Measurements from ENCODE around the gene ZDHHC13. TPM values are rescaled to one million over a fixed set of nuclear protein-coding genes. Genes with fewer than 3 reads are reported as not detected.

The ZDHHC13 gene
- total RNA-seq, 1 experiment from 2014 or later, result 20.9 TPM

DNA sequence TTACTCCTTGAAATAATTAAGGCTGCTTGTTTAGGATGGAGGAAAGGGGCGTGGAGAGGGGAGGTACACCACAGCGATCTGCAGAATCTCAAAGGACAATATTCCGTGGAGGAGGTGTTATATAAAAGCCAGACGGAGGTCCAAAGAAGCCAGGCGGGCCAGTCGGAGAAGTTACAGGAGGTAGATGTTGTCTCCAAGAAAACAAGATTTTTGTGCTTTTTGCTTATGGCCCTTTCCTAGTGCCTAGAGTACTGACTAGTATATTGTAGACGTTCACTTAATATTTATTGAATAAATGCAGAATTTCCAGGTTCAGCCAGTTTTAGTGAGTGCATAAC is 761 bp downstream of the ZDHHC13 start (continued):
- TF ChIP-seq, protein P1, sequence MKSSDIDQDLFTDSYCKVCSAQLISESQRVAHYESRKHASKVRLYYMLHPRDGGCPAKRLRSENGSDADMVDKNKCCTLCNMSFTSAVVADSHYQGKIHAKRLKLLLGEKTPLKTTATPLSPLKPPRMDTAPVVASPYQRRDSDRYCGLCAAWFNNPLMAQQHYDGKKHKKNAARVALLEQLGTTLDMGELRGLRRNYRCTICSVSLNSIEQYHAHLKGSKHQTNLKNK (CRISPR knock-in tag; IDR thresholded peaks at IDR 0.05), result no peak
- no peak for TF ChIP-seq CREB1 (CRISPR knock-in tag; IDR thresholded peaks at IDR 0.05)
- no peak for TF ChIP-seq NR1H2 (CRISPR knock-in tag; IDR thresholded peaks at IDR 0.05)
- no peak for TF ChIP-seq TEAD4 (CRISPR knock-in tag; IDR thresholded peaks at IDR 0.05)
- TF ChIP-seq ZNF121 (CRISPR knock-in tag; IDR thresholded peaks at IDR 0.05), result no peak
- no peak for TF ChIP-seq CBFB (CRISPR knock-in tag; IDR thresholded peaks at IDR 0.05; ENCODE audit: low read depth)

DNA sequence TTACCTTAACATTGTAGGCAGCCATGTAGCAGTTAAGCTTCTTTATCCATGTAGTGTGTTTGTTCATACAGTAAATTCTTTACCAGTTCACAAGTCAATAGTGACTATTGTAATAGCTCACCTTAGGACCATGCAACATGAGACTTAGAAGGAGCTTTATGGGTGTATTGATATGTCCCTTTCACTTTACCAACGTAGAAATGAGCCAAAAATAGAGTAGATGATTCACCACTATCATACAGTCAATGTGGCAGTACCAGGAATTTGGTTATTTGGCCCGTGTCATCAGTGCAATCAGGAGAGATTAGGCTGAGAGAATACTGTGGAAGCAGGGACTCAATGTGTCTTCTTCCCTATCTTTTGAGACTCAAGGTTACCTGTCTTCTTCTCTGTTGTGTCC is 4.7 kb downstream of the ZDHHC13 start:
- no peak overlapping the region for H3K27ac Mint-ChIP-seq
- ATAC-seq, result no peak
- peaks cover 47% of the 10 kb centered on the region for H3K4me1 Mint-ChIP-seq
- H3K27me3 Mint-ChIP-seq (ENCODE audit: low read depth), result no peaks in the 10 kb centered on the region
- peaks cover 32% of the 10 kb centered on the region for H3K36me3 Mint-ChIP-seq
- peaks cover 2% of the 10 kb centered on the region; the same call in 1 of the 2 replicates for H3K9me3 Mint-ChIP-seq
- TF ChIP-seq NFATC4 (CRISPR knock-in tag; IDR thresholded peaks at IDR 0.05) (no peak), ZNF121 (CRISPR knock-in tag; IDR thresholded peaks at IDR 0.05) (no peak), NFE2L1 (CRISPR knock-in tag; IDR thresholded peaks at IDR 0.05) (no peak), IRF2 (CRISPR knock-in tag; IDR thresholded peaks at IDR 0.05; ENCODE audit: borderline replicate concordance, low read depth) (no peak)
- ChIA-PET CTCF (interaction anchor here (0.7 to 0.9 kb wide), 2 partner anchors 45 to 51 kb away, joined by 3 read pairs; no protein-coding TSS in a partner anchor), POLR2A (no interaction called here)
- no peak overlapping the region for H3K4me3 Mint-ChIP-seq
- no peak for DNase-seq (ENCODE audit: low spot score)

DNA sequence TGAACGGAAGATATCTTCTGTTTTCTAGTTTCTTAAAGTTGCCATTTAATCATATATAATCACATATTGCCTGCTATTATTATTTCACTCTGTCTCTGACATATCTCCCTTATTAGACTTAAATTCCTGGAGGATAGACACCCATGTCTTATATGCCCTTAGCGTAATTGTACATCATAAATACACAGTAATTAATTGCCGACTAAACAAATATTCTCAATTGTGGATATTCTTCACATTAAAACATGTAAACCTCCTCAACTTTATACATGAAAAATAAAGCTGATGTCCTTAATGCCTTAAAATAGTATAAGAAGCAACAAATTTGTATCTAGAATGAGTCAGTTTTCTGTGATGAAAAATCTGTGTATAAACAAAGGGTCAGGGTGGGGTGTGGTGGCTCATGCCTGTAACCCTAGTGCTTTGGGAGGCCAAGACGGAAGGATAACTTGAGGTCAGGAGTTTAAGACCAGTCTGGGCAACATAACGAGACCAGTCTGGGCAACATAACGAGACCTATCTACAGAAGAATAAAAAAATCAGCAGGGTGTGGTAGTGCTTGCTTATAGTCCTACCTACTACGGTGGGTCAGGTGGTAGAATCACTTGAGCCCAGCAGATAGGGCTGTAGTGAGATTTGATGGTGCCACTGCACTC is 6.1 kb downstream of the ZDHHC13 start:
- H3K36me3 Mint-ChIP-seq, result peaks cover 37% of the 10 kb centered on the region
- no peak overlapping the region for H3K4me3 Mint-ChIP-seq
- DNase-seq (ENCODE audit: low spot score), result no peak
- H3K27me3 Mint-ChIP-seq (ENCODE audit: low read depth), result no peaks in the 10 kb centered on the region
- POLR2A ChIA-PET, result no interaction called here
- H3K27ac Mint-ChIP-seq, result no peak overlapping the region
- TF ChIP-seq NR2C2 (CRISPR knock-in tag; IDR thresholded peaks at IDR 0.05), result no peak
- TF ChIP-seq, protein P2, sequence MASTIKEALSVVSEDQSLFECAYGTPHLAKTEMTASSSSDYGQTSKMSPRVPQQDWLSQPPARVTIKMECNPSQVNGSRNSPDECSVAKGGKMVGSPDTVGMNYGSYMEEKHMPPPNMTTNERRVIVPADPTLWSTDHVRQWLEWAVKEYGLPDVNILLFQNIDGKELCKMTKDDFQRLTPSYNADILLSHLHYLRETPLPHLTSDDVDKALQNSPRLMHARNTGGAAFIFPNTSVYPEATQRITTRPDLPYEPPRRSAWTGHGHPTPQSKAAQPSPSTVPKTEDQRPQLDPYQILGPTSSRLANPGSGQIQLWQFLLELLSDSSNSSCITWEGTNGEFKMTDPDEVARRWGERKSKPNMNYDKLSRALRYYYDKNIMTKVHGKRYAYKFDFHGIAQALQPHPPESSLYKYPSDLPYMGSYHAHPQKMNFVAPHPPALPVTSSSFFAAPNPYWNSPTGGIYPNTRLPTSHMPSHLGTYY (CRISPR knock-in tag; IDR thresholded peaks at IDR 0.05), result no peak
- TF ChIP-seq NR3C1 (CRISPR knock-in tag; conservative IDR thresholded peaks at IDR 0.05; ENCODE audit: low read depth), result no peak
- no peak for TF ChIP-seq NR1H2 (CRISPR knock-in tag; IDR thresholded peaks at IDR 0.05)
- TF ChIP-seq SP1 (CRISPR knock-in tag; conservative IDR thresholded peaks at IDR 0.05), result no peak
- TF ChIP-seq HMGA2 (CRISPR knock-in tag; IDR thresholded peaks at IDR 0.05), result no peak
- TF ChIP-seq SMAD4 (CRISPR knock-in tag; IDR thresholded peaks at IDR 0.05), result no peak
- no peak for TF ChIP-seq NFE2L1 (CRISPR knock-in tag; IDR thresholded peaks at IDR 0.05)
- no peak for TF ChIP-seq ZNF121 (CRISPR knock-in tag; IDR thresholded peaks at IDR 0.05)
- no peak for TF ChIP-seq MYBL2 (CRISPR knock-in tag; IDR thresholded peaks at IDR 0.05)
- no peak for TF ChIP-seq GABPB1 (CRISPR knock-in tag; IDR thresholded peaks at IDR 0.05)
- no peak for TF ChIP-seq IRF2 (CRISPR knock-in tag; IDR thresholded peaks at IDR 0.05; ENCODE audit: borderline replicate concordance, low read depth)
- no peak for TF ChIP-seq ZBTB21 (CRISPR knock-in tag; IDR thresholded peaks at IDR 0.05; ENCODE audit: borderline replicate concordance)
- TF ChIP-seq, protein P3, sequence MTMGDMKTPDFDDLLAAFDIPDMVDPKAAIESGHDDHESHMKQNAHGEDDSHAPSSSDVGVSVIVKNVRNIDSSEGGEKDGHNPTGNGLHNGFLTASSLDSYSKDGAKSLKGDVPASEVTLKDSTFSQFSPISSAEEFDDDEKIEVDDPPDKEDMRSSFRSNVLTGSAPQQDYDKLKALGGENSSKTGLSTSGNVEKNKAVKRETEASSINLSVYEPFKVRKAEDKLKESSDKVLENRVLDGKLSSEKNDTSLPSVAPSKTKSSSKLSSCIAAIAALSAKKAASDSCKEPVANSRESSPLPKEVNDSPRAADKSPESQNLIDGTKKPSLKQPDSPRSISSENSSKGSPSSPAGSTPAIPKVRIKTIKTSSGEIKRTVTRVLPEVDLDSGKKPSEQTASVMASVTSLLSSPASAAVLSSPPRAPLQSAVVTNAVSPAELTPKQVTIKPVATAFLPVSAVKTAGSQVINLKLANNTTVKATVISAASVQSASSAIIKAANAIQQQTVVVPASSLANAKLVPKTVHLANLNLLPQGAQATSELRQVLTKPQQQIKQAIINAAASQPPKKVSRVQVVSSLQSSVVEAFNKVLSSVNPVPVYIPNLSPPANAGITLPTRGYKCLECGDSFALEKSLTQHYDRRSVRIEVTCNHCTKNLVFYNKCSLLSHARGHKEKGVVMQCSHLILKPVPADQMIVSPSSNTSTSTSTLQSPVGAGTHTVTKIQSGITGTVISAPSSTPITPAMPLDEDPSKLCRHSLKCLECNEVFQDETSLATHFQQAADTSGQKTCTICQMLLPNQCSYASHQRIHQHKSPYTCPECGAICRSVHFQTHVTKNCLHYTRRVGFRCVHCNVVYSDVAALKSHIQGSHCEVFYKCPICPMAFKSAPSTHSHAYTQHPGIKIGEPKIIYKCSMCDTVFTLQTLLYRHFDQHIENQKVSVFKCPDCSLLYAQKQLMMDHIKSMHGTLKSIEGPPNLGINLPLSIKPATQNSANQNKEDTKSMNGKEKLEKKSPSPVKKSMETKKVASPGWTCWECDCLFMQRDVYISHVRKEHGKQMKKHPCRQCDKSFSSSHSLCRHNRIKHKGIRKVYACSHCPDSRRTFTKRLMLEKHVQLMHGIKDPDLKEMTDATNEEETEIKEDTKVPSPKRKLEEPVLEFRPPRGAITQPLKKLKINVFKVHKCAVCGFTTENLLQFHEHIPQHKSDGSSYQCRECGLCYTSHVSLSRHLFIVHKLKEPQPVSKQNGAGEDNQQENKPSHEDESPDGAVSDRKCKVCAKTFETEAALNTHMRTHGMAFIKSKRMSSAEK (CRISPR knock-in tag; IDR thresholded peaks at IDR 0.05; ENCODE audit: borderline replicate concordance), result no peak
- TF ChIP-seq, protein P4, sequence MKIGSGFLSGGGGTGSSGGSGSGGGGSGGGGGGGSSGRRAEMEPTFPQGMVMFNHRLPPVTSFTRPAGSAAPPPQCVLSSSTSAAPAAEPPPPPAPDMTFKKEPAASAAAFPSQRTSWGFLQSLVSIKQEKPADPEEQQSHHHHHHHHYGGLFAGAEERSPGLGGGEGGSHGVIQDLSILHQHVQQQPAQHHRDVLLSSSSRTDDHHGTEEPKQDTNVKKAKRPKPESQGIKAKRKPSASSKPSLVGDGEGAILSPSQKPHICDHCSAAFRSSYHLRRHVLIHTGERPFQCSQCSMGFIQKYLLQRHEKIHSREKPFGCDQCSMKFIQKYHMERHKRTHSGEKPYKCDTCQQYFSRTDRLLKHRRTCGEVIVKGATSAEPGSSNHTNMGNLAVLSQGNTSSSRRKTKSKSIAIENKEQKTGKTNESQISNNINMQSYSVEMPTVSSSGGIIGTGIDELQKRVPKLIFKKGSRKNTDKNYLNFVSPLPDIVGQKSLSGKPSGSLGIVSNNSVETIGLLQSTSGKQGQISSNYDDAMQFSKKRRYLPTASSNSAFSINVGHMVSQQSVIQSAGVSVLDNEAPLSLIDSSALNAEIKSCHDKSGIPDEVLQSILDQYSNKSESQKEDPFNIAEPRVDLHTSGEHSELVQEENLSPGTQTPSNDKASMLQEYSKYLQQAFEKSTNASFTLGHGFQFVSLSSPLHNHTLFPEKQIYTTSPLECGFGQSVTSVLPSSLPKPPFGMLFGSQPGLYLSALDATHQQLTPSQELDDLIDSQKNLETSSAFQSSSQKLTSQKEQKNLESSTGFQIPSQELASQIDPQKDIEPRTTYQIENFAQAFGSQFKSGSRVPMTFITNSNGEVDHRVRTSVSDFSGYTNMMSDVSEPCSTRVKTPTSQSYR (CRISPR knock-in tag; IDR thresholded peaks at IDR 0.05), result no peak
- TF ChIP-seq, protein P5, sequence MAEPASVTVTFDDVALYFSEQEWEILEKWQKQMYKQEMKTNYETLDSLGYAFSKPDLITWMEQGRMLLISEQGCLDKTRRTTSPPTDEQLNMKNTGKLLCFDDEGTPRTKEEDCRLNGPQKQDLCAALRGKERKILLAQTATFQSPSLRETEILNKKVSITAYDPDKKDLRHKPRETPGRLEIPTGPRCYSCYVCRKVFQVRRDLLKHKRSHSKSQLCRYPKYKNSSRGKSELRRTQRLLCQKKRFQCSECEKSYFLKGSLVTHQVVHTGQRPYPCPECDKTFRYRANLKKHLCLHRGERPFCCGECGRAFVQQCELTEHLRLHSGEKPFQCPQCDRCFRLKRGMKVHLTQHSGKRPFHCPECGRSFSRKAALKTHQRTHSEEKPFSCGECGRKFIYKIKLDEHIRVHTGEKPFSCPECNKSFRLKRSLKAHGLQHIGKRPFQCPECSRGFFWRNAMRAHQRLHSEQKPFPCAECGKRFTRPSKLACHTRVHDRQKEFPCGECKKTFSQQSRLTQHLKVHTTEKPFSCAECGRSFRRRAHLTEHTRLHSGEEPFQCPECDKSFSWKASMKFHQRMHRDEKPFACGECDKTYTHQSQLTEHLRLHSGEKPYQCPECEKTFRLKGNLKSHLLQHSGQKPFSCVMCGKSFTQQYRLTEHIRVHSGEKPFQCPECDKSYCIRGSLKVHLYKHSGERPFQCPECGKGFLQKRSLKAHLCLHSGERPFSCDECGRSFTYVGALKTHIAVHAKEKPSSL (CRISPR knock-in tag; conservative IDR thresholded peaks at IDR 0.05), result no peak
- ATAC-seq, result peak; percentile 56
- peaks cover 5% of the 10 kb centered on the region; the same call in 1 of the 2 replicates for H3K9me3 Mint-ChIP-seq
- CTCF ChIA-PET, result no interaction called here
- H3K4me1 Mint-ChIP-seq, result peaks cover 53% of the 10 kb centered on the region

Data from WTC11 (cell line).